Brain microvascular endothelial cell (primary cell): Measurements from ENCODE around the gene JARID2.

ENCODE experiments used
- DNase-seq: peaks from one replicate; pipeline ENCODE4 v3.0.0-alpha.2; 2020
- H3K27ac ChIP-seq: fragments of 250-450 bp; sonication (Bioruptor Pico); 2 replicates; pipeline ENCODE4 v1.5.1; 2020; ENCODE audit warnings: mild to moderate bottlenecking, moderate library complexity
- H3K27me3 ChIP-seq: fragments of 250-450 bp; sonication (Bioruptor Pico); replicated peaks from 2 replicates; pipeline ENCODE4 v1.5.1; 2020; ENCODE audit warnings: mild to moderate bottlenecking
- H3K36me3 ChIP-seq: fragments of 250-450 bp; sonication (Bioruptor Pico); replicated peaks from 2 replicates; pipeline ENCODE4 v1.5.1; 2020; ENCODE audit warnings: mild to moderate bottlenecking
- H3K4me3 ChIP-seq: 2 replicates; pipeline ENCODE4 v1.5.1; 2011; ENCODE audit warnings: low read depth, mild to moderate bottlenecking, control low read depth, low read length, moderate library complexity
- CTCF ChIP-seq: IDR thresholded peaks from 2 replicates; pipeline ENCODE4 v1.5.1; 2011; ENCODE audit warnings: low read depth, mild to moderate bottlenecking, moderate library complexity, low read length, control low read depth, inconsistent platforms; ENCODE audit errors: missing control alignments
- in situ Hi-C: cut with HindIII; loops from 2 replicates; pipeline ENCODE4 v1.10.0; 2017; ENCODE audit warnings: low sequenced_read_pairs, low pct_ligation_motif_present

JARID2 gene

GRCh38 chr6:15218401-15218800 is 27.5 kb upstream of the JARID2 start:
- no peak overlapping the region for H3K27ac ChIP-seq
- TF ChIP-seq CTCF, result no peak
- in situ Hi-C loops, result no loop called here

GRCh38 chr6:15220062-15220461 is 25.8 kb upstream of the JARID2 start:
- no peak for TF ChIP-seq CTCF
- Histone ChIP-seq H3K27me3 (no peaks in the 10 kb centered on the region), H3K27ac (no peak overlapping the region), H3K36me3 (no peaks in the 10 kb centered on the region), H3K4me3 (no peak overlapping the region)
- in situ Hi-C loops, result no loop called here
- no peak for DNase-seq

More at GRCh38 chr6:15218401-15218800, 27.5 kb upstream of the JARID2 start:
- DNase-seq, result no peak
- Histone ChIP-seq H3K4me3 (no peak overlapping the region), H3K36me3 (no peaks in the 10 kb centered on the region), H3K27me3 (no peaks in the 10 kb centered on the region)

- H3K27me3 ChIP-seq, result no peaks in the 10 kb centered on the region
- in situ Hi-C loops, result no loop called here
- TF ChIP-seq CTCF, result no peak
- no peak overlapping the region for H3K4me3 ChIP-seq
- DNase-seq, result no peak
- no peak overlapping the region for H3K27ac ChIP-seq
- no peaks in the 10 kb centered on the region for H3K36me3 ChIP-seq
Measured at GRCh38 chr6:15227827-15228318, 18.0 kb upstream of the JARID2 start.

- Histone ChIP-seq H3K27me3 (no peaks in the 10 kb centered on the region), H3K36me3 (no peaks in the 10 kb centered on the region), H3K27ac (no peak overlapping the region), H3K4me3 (no peak overlapping the region)
- in situ Hi-C loops, result no loop called here
- TF ChIP-seq CTCF, result no peak
- no peak for DNase-seq
Measured at GRCh38 chr6:15230827-15231226, 15.0 kb upstream of the JARID2 start.

GRCh38 chr6:15232836-15233510 is 12.9 kb upstream of the JARID2 start:
- Histone ChIP-seq H3K27me3 (no peaks in the 10 kb centered on the region), H3K36me3 (no peaks in the 10 kb centered on the region), H3K27ac (no peak overlapping the region), H3K4me3 (no peak overlapping the region)
- no peak for DNase-seq
- TF ChIP-seq CTCF, result no peak
- in situ Hi-C loops, result no loop called here
